WTC11 (cell line): ENCODE data around the gene GALNT9.

ENCODE experiments used
- AFF4 ChIP-seq: sonication (generic); formaldehyde crosslinking; IDR thresholded peaks from 2 replicates; pipeline ENCODE4 v1.8.1; 2023; ENCODE audit warnings: mild to moderate bottlenecking, missing genetic modification reagents, borderline replicate concordance
- CTCF ChIP-seq: fragments of 200-600 bp; IDR thresholded peaks from 2 replicates; pipeline ENCODE4 v1.8.0; 2022; ENCODE audit warnings: antibody characterized with exemption
- ESRRA ChIP-seq: sonication (generic); formaldehyde crosslinking; IDR thresholded peaks from 2 replicates; pipeline ENCODE4 v1.8.1; 2022; ENCODE audit warnings: mild to moderate bottlenecking, missing genetic modification reagents, borderline replicate concordance
- ETV6 ChIP-seq: sonication (generic); formaldehyde crosslinking; IDR thresholded peaks from 2 replicates; pipeline ENCODE4 v1.8.1; 2022; ENCODE audit warnings: mild to moderate bottlenecking, missing genetic modification reagents
- GRHL2 ChIP-seq: fragments of 250-450 bp; sonication (Bioruptor Pico); IDR thresholded peaks from 2 replicates; pipeline ENCODE4 v1.8.0; 2022; ENCODE audit warnings: mild to moderate bottlenecking, moderate library complexity; ENCODE audit not compliant: insufficient replicate concordance, severe bottlenecking
- TCF7 ChIP-seq: sonication (generic); formaldehyde crosslinking; IDR thresholded peaks from 2 replicates; pipeline ENCODE4 v1.8.0; 2022; ENCODE audit warnings: mild to moderate bottlenecking, low read depth, missing genetic modification reagents, moderate library complexity
- USF2 ChIP-seq: sonication (generic); formaldehyde crosslinking; IDR thresholded peaks from 2 replicates; pipeline ENCODE4 v1.8.1; 2023; ENCODE audit warnings: mild to moderate bottlenecking, missing genetic modification reagents, moderate library complexity

DNA sequence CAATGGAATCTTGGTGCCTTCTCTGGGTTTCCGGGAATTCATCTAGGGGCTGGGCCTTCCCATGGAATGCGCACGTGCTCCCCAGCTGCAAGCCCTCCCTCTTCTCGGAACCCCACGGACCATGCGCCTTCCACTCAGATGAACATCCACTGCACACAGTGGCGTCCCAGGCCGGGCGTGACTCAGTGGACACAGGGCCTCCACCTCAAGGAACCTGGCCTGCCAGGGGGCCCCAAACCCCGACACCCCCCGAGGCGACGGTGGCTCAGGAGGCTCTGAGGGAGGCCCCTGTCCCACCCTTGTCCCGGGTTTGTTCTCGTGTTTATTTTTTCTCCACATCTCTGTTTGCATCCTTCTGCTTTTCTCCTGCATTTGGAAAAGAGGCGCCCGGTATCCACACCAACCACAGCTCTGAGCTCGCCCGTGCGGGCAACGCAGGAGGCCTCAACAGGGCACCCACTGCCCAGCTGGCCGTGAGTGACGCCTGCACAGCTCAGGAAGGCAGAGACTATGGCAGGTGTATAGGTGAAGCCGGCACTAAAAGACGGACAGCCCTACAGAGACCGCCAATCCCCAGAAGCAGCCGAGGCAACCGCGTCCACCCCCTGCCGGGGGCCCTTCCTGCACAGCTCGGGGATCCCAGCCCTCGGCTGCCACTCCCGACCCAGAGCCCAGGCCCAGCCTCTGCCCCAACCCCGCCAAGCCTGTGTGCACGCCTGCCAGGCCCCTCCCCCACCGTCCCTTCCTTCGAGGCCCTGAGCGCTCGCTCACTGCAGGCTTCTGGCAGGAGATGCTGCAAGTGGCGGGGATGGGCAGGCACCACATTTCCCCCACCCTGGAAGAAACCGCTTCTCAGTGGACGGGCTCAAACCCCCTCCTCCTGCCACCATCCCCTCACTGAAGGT, 23.8 kb upstream of the GALNT9 start:
- TF ChIP-seq AFF4 (CRISPR knock-in tag): no peak
- TF ChIP-seq ETV6 (CRISPR knock-in tag): no peak
- no peak for TF ChIP-seq ESRRA
- no peak for TF ChIP-seq GRHL2 (CRISPR knock-in tag)
- TF ChIP-seq CTCF: no peak
- no peak for TF ChIP-seq USF2 (CRISPR knock-in tag)
- TF ChIP-seq TCF7 (CRISPR knock-in tag): no peak
